ENCODE measurements around the gene PCYT2. TPM values are rescaled to one million over a fixed set of nuclear protein-coding genes. Genes with fewer than 3 reads are reported as not detected.

The PCYT2 gene
- total RNA-seq, 2 donors from 2014 or later, result 13.6 to 81.9 TPM

GRCh38 chr17:81900181-81900820 is 10.9 kb downstream of the PCYT2 start:
- Histone ChIP-seq H3K27ac (no peak overlapping the region), H3K27me3 (replicated peaks; ENCODE audit: insufficient read depth) (no peaks in the 10 kb centered on the region), H3K4me1 (ENCODE audit: control insufficient read depth in 1 of 2, low read depth in 2 of 2) (peaks cover 9 to 13% of the 10 kb centered on the region in 2 donors), H3K36me3 (peaks cover 41% of the 10 kb centered on the region), H3K9me3 (no peaks in the 10 kb centered on the region), H3K4me3 (no peak overlapping the region)
- no peak for TF ChIP-seq CTCF (IDR thresholded peaks at IDR 0.05)
- ATAC-seq (ENCODE audit: insufficient number of reproducible peaks, low FRiP score, low read depth) (no peak), DNase-seq (ENCODE audit: low spot score) (no peak)

GRCh38 chr17:81899514-81900166 is 11.6 kb downstream of the PCYT2 start:
- Histone ChIP-seq H3K4me1 (ENCODE audit: control insufficient read depth in 1 of 2, low read depth in 2 of 2) (peaks cover 9 to 13% of the 10 kb centered on the region in 2 donors), H3K36me3 (peaks cover 44% of the 10 kb centered on the region), H3K27ac (no peak overlapping the region), H3K4me3 (no peak overlapping the region), H3K27me3 (replicated peaks; ENCODE audit: insufficient read depth) (no peaks in the 10 kb centered on the region), H3K9me3 (no peaks in the 10 kb centered on the region)
- DNase-seq (ENCODE audit: low spot score) (no peak), ATAC-seq (ENCODE audit: insufficient number of reproducible peaks, low FRiP score, low read depth) (no peak)
- no peak for TF ChIP-seq CTCF (IDR thresholded peaks at IDR 0.05)

- H3K4me1 ChIP-seq (ENCODE audit: control insufficient read depth in 1 of 2, low read depth in 2 of 2), result peaks cover 9 to 13% of the 10 kb centered on the region in 2 donors
- DNase-seq (ENCODE audit: low spot score) (no peak), ATAC-seq (ENCODE audit: insufficient number of reproducible peaks, low FRiP score, low read depth) (no peak)
- no peaks in the 10 kb centered on the region for H3K9me3 ChIP-seq
- H3K27me3 ChIP-seq (replicated peaks; ENCODE audit: insufficient read depth), result no peaks in the 10 kb centered on the region
- H3K36me3 ChIP-seq, result peaks cover 44% of the 10 kb centered on the region
- H3K4me3 ChIP-seq, result no peak overlapping the region
- TF ChIP-seq CTCF (IDR thresholded peaks at IDR 0.05), result no peak
- H3K27ac ChIP-seq, result no peak overlapping the region
Observed at GRCh38 chr17:81898885-81899284, 12.3 kb downstream of the PCYT2 start.

- ATAC-seq (ENCODE audit: insufficient number of reproducible peaks, low FRiP score, low read depth), result no peak
- Histone ChIP-seq H3K4me3 (no peak overlapping the region), H3K27ac (no peak overlapping the region), H3K36me3 (peaks cover 44% of the 10 kb centered on the region), H3K9me3 (no peaks in the 10 kb centered on the region), H3K27me3 (replicated peaks; ENCODE audit: insufficient read depth) (no peaks in the 10 kb centered on the region), H3K4me1 (ENCODE audit: control insufficient read depth in 1 of 2, low read depth in 2 of 2) (peaks cover 9 to 13% of the 10 kb centered on the region in 2 donors)
- DNase-seq (ENCODE audit: low spot score), result no peak
- TF ChIP-seq CTCF (IDR thresholded peaks at IDR 0.05), result no peak
Observed at GRCh38 chr17:81898029-81898866, 13.0 kb downstream of the PCYT2 start.

GRCh38 chr17:81895400-81895799 is 15.8 kb downstream of the PCYT2 start:
- TF ChIP-seq CTCF (IDR thresholded peaks at IDR 0.05), result no peak
- Histone ChIP-seq H3K4me3 (no peak overlapping the region), H3K9me3 (no peaks in the 10 kb centered on the region), H3K4me1 (ENCODE audit: control insufficient read depth in 1 of 2, low read depth in 2 of 2) (peaks cover 5 to 14% of the 10 kb centered on the region in 2 donors), H3K36me3 (peaks cover 43% of the 10 kb centered on the region), H3K27me3 (replicated peaks; ENCODE audit: insufficient read depth) (no peaks in the 10 kb centered on the region), H3K27ac (no peak overlapping the region)
- DNase-seq (ENCODE audit: low spot score) (no peak), ATAC-seq (ENCODE audit: insufficient number of reproducible peaks, low FRiP score, low read depth) (no peak)

All from thoracic aorta (tissue), 2 donors.